GM23338 (cell line): ENCODE results near the gene ARRDC5. TPM values are rescaled to one million over a fixed set of nuclear protein-coding genes. Genes with fewer than 3 reads are reported as not detected.

Experiments used
- ATAC-seq: fragments of 200-7000 bp; cut with Tn5 transposase; 3 replicates; pipeline ENCODE4 v1.9.1; 2020
- DNase-seq: peaks from one replicate; pipeline ENCODE4 v3.0.0-alpha.2; 2015; ENCODE audit warnings: low spot score
- H2AFZ ChIP-seq: fragments of 200-600 bp; sonication (generic); 2 replicates; pipeline ENCODE4 v1.8.0; 2016; ENCODE audit warnings: antibody characterized with exemption, mild to moderate bottlenecking, moderate library complexity
- H3F3A ChIP-seq: fragments of 200-600 bp; sonication (generic); replicated peaks from 2 replicates; pipeline ENCODE4 v1.8.0; 2017; ENCODE audit warnings: antibody characterized with exemption, mixed run types, low read depth
- H3K27ac ChIP-seq: fragments of 200-600 bp; sonication (generic); 2 replicates; pipeline ENCODE4 v1.6.1; 2016; ENCODE audit warnings: low read depth
- H3K27me3 ChIP-seq: fragments of 200-600 bp; sonication (generic); 2 replicates; pipeline ENCODE4 v1.8.0; 2016; ENCODE audit warnings: mild to moderate bottlenecking, mixed run types, moderate library complexity; ENCODE audit not compliant: insufficient read depth
- H3K36me3 ChIP-seq: fragments of 200-600 bp; sonication (generic); 2 replicates; pipeline ENCODE4 v1.8.0; 2016; ENCODE audit warnings: mild to moderate bottlenecking; ENCODE audit not compliant: insufficient read depth
- H3K4me1 ChIP-seq: fragments of 200-600 bp; sonication (generic); 2 replicates; pipeline ENCODE4 v1.8.0; 2016; ENCODE audit warnings: mild to moderate bottlenecking, moderate library complexity; ENCODE audit not compliant: insufficient read depth
- H3K4me2 ChIP-seq: fragments of 200-600 bp; sonication (generic); 2 replicates; pipeline ENCODE4 v1.7.1; 2017; ENCODE audit warnings: mixed run types
- H3K4me3 ChIP-seq: fragments of 200-600 bp; sonication (generic); 2 replicates; pipeline ENCODE4 v1.6.1; 2016; ENCODE audit warnings: mixed run types
- H3K79me2 ChIP-seq: fragments of 200-600 bp; sonication (generic); replicated peaks from 2 replicates; pipeline ENCODE4 v1.8.0; 2017; ENCODE audit warnings: mild to moderate bottlenecking; ENCODE audit not compliant: insufficient read depth
- H3K9me2 ChIP-seq: fragments of 200-600 bp; sonication (generic); 2 replicates; pipeline ENCODE4 v1.8.0; 2017; ENCODE audit not compliant: insufficient read depth
- H4K20me1 ChIP-seq: fragments of 200-600 bp; sonication (generic); replicated peaks from 2 replicates; pipeline ENCODE4 v1.8.0; 2017; ENCODE audit warnings: mild to moderate bottlenecking; ENCODE audit not compliant: insufficient read depth
- H3K27ac Mint-ChIP-seq: 2 replicates; pipeline ENCODE4 v1.8.0; 2020; ENCODE audit warnings: inconsistent platforms, mild to moderate bottlenecking, moderate library complexity, mixed read lengths
- H3K27me3 Mint-ChIP-seq: 3 replicates; pipeline ENCODE4 v1.8.0; 2022; ENCODE audit warnings: low read depth, mild to moderate bottlenecking, moderate library complexity, mixed read lengths, inconsistent platforms; ENCODE audit not compliant: insufficient read depth, poor library complexity
- H3K36me3 Mint-ChIP-seq: 3 replicates; pipeline ENCODE4 v1.8.0; 2021; ENCODE audit warnings: low read depth, mild to moderate bottlenecking, inconsistent platforms, moderate library complexity, mixed read lengths
- H3K4me1 Mint-ChIP-seq: 3 replicates; pipeline ENCODE4 v1.8.0; 2020; ENCODE audit warnings: mild to moderate bottlenecking, inconsistent platforms, mixed read lengths
- H3K4me3 Mint-ChIP-seq: 3 replicates; pipeline ENCODE4 v1.8.0; 2021; ENCODE audit warnings: moderate library complexity, mild to moderate bottlenecking, inconsistent platforms, mixed read lengths
- H3K9me3 Mint-ChIP-seq: 3 replicates; pipeline ENCODE4 v1.8.0; 2020; ENCODE audit warnings: moderate library complexity, mild to moderate bottlenecking, inconsistent platforms, mixed read lengths
- CREB1 ChIP-seq: fragments of 250-450 bp; sonication (Bioruptor Pico); IDR thresholded peaks from 2 replicates; pipeline ENCODE4 v1.5.0; 2020; ENCODE audit warnings: low read depth, mild to moderate bottlenecking, moderate library complexity
- EZH2 ChIP-seq: fragments of 200-600 bp; sonication (generic); IDR thresholded peaks from one replicate; pipeline ENCODE4 v1.8.0; 2017; ENCODE audit warnings: antibody characterized with exemption, mild to moderate bottlenecking, low read depth; ENCODE audit not compliant: unreplicated experiment
- EZH2phosphoT487 ChIP-seq: fragments of 200-600 bp; sonication (generic); IDR thresholded peaks from one replicate; pipeline ENCODE4 v1.8.1; 2018; ENCODE audit warnings: antibody characterized with exemption; ENCODE audit not compliant: unreplicated experiment
- NANOG ChIP-seq: IDR thresholded peaks from 2 replicates; pipeline ENCODE4 v1.6.1; 2016; ENCODE audit warnings: antibody characterized with exemption, borderline replicate concordance
- STAT1 ChIP-seq: IDR thresholded peaks from one replicate; pipeline ENCODE4 v1.6.1; 2016; ENCODE audit warnings: antibody characterized with exemption; ENCODE audit not compliant: unreplicated experiment
- ZNF331 ChIP-seq: fragments of 250-450 bp; sonication (Bioruptor Pico); IDR thresholded peaks from 2 replicates; pipeline ENCODE4 v1.5.0; 2020; ENCODE audit warnings: low read depth, mild to moderate bottlenecking, moderate library complexity
- polyA plus RNA-seq: library from polyadenylated mRNA; unstranded; fragments of >200 nt; fragmentation: Nextera tagmentation; extraction: Ambion mirVana; gene quantifications from 2 replicates; pipeline ENCODE4 v1.2.1, GENCODE V29; 2016
- total RNA-seq: library from RNA; depleted of rRNA; stranded (reverse); fragments of >200 nt; shearing (Covaris generic); gene quantifications from 2 replicates; pipeline ENCODE4 v1.2.3, GENCODE V29; 2014
- TF ChIP-seq, protein P1 (sequence below): fragments of 250-450 bp; sonication (Bioruptor Pico); IDR thresholded peaks from 2 replicates; pipeline ENCODE4 v1.5.0; 2020; ENCODE audit warnings: mild to moderate bottlenecking, moderate library complexity

Gene ARRDC5
- total and polyA plus RNA-seq, 2 experiments from 2014 or later = not detected

DNA sequence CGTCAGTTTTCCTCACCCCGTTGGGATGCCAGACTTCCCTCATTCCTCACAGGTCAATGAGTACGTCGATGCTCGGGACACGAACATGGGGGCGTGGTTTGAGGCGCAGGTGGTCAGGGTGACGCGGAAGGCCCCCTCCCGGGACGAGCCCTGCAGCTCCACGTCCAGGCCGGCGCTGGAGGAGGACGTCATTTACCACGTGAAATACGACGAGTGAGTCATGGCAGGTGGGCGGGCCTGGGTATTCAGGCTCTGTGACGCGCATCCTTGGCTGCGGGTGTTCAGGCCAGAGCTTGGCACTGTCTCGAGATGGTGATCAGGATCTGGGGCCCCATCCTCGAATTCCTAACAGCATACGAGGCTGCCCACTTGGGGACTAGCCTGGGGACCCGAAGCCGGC is 28.0 kb upstream of the ARRDC5 start (continued):
- TF ChIP-seq, protein P1, sequence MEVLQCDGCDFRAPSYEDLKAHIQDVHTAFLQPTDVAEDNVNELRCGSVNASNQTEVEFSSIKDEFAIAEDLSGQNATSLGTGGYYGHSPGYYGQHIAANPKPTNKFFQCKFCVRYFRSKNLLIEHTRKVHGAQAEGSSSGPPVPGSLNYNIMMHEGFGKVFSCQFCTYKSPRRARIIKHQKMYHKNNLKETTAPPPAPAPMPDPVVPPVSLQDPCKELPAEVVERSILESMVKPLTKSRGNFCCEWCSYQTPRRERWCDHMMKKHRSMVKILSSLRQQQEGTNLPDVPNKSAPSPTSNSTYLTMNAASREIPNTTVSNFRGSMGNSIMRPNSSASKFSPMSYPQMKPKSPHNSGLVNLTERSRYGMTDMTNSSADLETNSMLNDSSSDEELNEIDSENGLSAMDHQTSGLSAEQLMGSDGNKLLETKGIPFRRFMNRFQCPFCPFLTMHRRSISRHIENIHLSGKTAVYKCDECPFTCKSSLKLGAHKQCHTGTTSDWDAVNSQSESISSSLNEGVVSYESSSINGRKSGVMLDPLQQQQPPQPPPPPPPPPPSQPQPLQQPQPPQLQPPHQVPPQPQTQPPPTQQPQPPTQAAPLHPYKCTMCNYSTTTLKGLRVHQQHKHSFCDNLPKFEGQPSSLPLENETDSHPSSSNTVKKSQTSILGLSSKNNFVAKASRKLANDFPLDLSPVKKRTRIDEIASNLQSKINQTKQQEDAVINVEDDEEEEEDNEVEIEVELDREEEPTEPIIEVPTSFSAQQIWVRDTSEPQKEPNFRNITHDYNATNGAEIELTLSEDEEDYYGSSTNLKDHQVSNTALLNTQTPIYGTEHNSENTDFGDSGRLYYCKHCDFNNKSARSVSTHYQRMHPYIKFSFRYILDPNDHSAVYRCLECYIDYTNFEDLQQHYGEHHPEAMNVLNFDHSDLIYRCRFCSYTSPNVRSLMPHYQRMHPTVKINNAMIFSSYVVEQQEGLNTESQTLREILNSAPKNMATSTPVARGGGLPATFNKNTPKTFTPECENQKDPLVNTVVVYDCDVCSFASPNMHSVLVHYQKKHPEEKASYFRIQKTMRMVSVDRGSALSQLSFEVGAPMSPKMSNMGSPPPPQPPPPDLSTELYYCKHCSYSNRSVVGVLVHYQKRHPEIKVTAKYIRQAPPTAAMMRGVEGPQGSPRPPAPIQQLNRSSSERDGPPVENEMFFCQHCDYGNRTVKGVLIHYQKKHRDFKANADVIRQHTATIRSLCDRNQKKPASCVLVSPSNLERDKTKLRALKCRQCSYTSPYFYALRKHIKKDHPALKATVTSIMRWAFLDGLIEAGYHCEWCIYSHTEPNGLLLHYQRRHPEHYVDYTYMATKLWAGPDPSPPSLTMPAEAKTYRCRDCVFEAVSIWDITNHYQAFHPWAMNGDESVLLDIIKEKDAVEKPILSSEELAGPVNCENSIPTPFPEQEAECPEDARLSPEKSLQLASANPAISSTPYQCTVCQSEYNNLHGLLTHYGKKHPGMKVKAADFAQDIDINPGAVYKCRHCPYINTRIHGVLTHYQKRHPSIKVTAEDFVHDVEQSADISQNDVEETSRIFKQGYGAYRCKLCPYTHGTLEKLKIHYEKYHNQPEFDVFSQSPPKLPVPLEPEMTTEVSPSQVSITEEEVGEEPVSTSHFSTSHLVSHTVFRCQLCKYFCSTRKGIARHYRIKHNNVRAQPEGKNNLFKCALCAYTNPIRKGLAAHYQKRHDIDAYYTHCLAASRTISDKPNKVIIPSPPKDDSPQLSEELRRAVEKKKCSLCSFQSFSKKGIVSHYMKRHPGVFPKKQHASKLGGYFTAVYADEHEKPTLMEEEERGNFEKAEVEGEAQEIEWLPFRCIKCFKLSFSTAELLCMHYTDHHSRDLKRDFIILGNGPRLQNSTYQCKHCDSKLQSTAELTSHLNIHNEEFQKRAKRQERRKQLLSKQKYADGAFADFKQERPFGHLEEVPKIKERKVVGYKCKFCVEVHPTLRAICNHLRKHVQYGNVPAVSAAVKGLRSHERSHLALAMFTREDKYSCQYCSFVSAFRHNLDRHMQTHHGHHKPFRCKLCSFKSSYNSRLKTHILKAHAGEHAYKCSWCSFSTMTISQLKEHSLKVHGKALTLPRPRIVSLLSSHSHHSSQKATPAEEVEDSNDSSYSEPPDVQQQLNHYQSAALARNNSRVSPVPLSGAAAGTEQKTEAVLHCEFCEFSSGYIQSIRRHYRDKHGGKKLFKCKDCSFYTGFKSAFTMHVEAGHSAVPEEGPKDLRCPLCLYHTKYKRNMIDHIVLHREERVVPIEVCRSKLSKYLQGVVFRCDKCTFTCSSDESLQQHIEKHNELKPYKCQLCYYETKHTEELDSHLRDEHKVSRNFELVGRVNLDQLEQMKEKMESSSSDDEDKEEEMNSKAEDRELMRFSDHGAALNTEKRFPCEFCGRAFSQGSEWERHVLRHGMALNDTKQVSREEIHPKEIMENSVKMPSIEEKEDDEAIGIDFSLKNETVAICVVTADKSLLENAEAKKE = no peak
- no peak for TF ChIP-seq EZH2
- TF ChIP-seq EZH2phosphoT487 = no peak
- no peak for TF ChIP-seq ZNF331 (CRISPR knock-in tag)

DNA sequence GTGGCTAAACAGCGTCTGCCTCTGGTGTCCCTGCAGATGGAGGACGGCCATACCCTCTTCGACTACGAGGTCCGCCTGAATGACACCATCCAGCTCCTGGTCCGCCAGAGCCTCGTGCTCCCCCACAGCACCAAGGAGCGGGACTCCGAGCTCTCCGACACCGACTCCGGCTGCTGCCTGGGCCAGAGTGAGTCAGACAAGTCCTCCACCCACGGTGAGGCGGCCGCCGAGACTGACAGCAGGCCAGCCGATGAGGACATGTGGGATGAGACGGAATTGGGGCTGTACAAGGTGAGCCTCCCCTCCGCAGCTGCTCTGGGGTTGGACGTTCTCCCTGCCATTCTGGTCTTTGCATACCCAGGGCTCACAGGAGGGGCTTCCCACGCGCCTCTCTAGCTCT is 26.5 kb upstream of the ARRDC5 start:
- Mint-ChIP-seq H3K4me1 (peaks cover 9% of the 10 kb centered on the region), H3K4me3 (no peak overlapping the region), H3K36me3 (peaks cover 39% of the 10 kb centered on the region), H3K27me3 (peaks cover 16% of the 10 kb centered on the region), H3K27ac (0 out of 2 replicates have a peak overlapping the region, but pooled peaks have one; percentile 40), H3K9me3 (no peaks in the 10 kb centered on the region)
- TF ChIP-seq ZNF331 (CRISPR knock-in tag) (no peak), CREB1 (CRISPR knock-in tag) (no peak), NANOG (no peak), STAT1 (no peak), EZH2phosphoT487 (no peak)
- Histone ChIP-seq H3K4me1 (peaks cover 13% of the 10 kb centered on the region; the same call in 1 of the 2 replicates), H3K27ac (no peak overlapping the region), H2AFZ (no peak overlapping the region), H3K36me3 (no peaks in the 10 kb centered on the region; the same call in 1 of the 2 replicates), H4K20me1 (peaks cover 10% of the 10 kb centered on the region; the same call in 1 of the 2 replicates), H3K9me2 (no peaks in the 10 kb centered on the region), H3K27me3 (no peaks in the 10 kb centered on the region), H3K79me2 (peaks cover 11% of the 10 kb centered on the region), H3K4me2 (no peak overlapping the region), H3F3A (no peaks in the 10 kb centered on the region), H3K4me3 (no peak overlapping the region)
- no peak for DNase-seq
- no peak for ATAC-seq
